GM12892 (cell line): ENCODE results near the gene NIPAL4.

Experiments used
- DNase-seq: peaks from one replicate; pipeline ENCODE4 v3.0.0; 2011; ENCODE audit not compliant: insufficient read length
- FAIRE-seq: peaks from 2 replicates; lab custom pipeline; 2011; peaks lifted over from hg19 to GRCh38; lab: Jason Lieb, UNC
- POLR2A ChIP-seq: IDR thresholded peaks from 2 replicates; pipeline ENCODE4 v1.6.1; 2011; ENCODE audit warnings: low read depth, low read length, control low read depth
- POLR2AphosphoS5 ChIP-seq: IDR thresholded peaks from 2 replicates; pipeline ENCODE4 v1.6.1; 2011; ENCODE audit warnings: low read depth, low read length, control low read depth
- TAF1 ChIP-seq: IDR thresholded peaks from 2 replicates; pipeline ENCODE4 v1.6.1; 2011; ENCODE audit warnings: low read depth, mild to moderate bottlenecking, control low read depth, low read length, borderline replicate concordance

NIPAL4 gene

DNA sequence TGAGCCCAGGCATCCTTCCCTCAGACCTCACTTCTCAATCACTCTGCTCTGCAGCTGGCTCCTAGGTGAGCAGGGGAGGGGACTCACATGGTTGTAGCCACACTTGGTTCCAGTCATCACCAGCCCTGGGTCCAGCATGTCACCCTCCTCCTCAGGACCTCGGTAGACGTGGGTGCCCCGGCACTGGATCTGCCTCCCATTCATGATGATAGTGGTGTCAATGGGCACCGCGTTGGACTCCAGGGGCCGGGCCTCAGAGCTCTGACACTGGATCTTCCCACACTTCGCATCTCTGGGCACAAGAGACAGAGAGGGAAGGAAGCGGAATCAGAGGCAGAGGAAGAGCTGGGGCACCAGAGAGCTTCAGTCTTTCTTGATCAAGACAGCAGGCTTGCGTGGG, 32.9 kb downstream of the NIPAL4 start:
- DNase-seq (no peak), FAIRE-seq (no peak)
- TF ChIP-seq POLR2AphosphoS5: no peak
- no peak for TF ChIP-seq POLR2A
- no peak for TF ChIP-seq TAF1

DNA sequence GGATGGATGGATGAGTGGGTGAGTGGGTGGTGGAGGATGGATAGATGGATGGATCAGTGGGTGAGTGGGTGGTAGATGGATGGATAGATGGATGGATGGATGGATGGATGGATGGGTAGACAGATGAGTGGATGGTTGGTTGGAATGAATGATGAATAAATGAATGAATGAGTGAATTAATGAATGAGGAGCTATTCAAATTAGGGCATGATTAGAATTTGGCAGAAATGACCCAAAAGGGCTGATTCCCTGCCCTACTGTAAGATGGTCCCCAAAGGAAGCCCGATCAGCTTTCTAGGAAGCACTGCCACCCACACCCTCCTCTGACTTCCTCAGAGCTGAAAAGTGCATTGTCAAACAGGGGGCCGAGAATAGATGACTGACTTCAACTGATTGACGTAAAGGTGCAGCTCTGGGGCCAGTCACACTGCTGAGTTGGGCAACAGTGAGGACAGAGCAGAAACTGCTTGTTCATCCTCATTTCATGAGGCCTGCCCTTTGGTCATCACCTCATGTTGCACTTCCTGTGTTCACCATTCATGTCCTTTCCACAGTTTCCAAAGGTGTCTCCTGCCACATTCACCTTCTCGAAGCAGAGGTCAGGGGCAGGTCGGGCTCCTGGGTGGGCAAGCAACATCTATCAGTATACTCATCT, 34.3 kb downstream of the NIPAL4 start:
- no peak for DNase-seq
- FAIRE-seq: peak; percentile 30
- TF ChIP-seq POLR2AphosphoS5 (no peak), POLR2A (no peak), TAF1 (no peak)

- DNase-seq: no peak
- no peak for FAIRE-seq
- TF ChIP-seq POLR2AphosphoS5 (no peak), TAF1 (no peak), POLR2A (no peak)
Observed at GRCh38 chr5:157496864-157497263, 36.9 kb downstream of the NIPAL4 start.

GRCh38 chr5:157497875-157498611, 38.0 kb downstream of the NIPAL4 start:
- DNase-seq (no peak), FAIRE-seq (no peak)
- TF ChIP-seq POLR2AphosphoS5 (no peak), POLR2A (no peak), TAF1 (no peak)

- no peak for TF ChIP-seq POLR2A
- no peak for TF ChIP-seq POLR2AphosphoS5
- no peak for TF ChIP-seq TAF1
- peak; percentile 35 for DNase-seq
- FAIRE-seq: peak; percentile 97
Observed at GRCh38 chr5:157502143-157502647, 42.2 kb downstream of the NIPAL4 start.

- FAIRE-seq (no peak), DNase-seq (no peak)
- no peak for TF ChIP-seq TAF1
- no peak for TF ChIP-seq POLR2AphosphoS5
- no peak for TF ChIP-seq POLR2A
Observed at GRCh38 chr5:157504053-157504452, 44.0 kb downstream of the NIPAL4 start.

DNA sequence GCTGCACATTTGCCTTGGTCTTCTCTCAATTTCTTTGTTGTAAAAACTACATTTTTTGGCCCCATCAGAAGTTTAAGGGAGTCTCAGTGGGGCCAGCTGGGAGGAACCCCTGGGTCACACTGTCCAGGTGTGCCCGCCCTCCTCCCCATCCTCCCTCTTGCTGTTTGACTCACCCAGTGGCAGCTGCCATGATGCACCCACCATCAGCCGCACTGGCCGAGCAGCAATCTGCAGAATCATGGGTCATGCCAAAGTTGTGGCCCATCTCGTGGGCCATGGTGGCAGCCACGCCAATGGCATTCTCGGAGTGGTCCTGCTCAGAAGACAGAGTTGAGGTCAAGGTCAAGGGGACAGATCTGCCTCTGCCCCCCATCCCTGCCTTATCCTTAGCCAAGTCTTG, 45.5 kb downstream of the NIPAL4 start:
- no peak for FAIRE-seq
- TF ChIP-seq POLR2AphosphoS5 (no peak), POLR2A (no peak), TAF1 (no peak)
- no peak for DNase-seq

DNA sequence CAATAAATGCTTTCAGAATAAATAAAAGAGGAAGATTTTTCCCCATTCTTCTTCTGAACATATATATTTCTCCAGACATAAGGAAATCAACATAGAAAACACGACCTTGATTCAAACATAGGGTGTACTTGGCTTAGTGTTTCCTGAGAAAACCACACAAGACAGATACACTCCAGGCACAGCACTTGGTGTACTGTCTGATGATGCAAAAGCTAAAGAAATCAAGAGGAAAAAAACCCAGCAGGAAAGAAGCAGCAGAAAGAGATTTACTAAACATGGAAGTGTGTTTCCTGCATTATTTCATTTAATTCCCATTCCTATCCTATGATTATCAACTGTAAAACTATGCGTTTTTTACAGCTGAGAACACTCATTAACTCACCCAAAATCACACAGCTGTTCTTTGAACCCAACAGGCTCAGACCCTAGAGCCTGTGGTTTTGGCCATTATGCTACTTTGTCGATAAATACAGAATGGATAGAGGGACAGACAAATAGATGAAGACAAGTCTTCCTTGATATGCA, 46.1 kb downstream of the NIPAL4 start:
- DNase-seq (no peak), FAIRE-seq (no peak)

GRCh38 chr5:157506981-157507780, 47.2 kb downstream of the NIPAL4 start:
- TF ChIP-seq TAF1 (no peak), POLR2AphosphoS5 (no peak), POLR2A (no peak)
- no peak for DNase-seq
- FAIRE-seq: no peak

More for the DNA sequence above, 46.1 kb downstream of the NIPAL4 start:
- no peak for TF ChIP-seq TAF1
- no peak for TF ChIP-seq POLR2AphosphoS5
- TF ChIP-seq POLR2A: no peak

DNA sequence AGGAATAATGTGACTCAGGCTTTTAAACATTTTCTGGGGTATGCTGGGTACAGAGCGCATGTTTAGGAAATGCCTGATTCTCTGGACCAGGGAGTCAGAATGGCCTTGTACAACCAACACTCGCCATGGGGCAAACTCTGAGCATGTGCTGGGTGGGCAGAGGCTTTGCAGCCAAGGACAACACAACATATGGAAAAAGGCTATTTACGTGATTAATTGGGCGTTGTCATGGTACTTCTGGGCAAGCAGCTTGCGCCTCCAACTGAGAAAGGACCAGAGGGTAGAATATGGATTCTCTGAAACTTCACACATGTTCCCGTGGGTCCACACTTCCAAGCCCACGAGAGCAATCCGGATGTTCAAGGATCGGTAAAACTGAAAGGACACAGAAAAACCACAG, 49.1 kb downstream of the NIPAL4 start:
- TF ChIP-seq POLR2A: no peak
- no peak for TF ChIP-seq TAF1
- no peak for TF ChIP-seq POLR2AphosphoS5
- DNase-seq (no peak), FAIRE-seq (no peak)

DNA sequence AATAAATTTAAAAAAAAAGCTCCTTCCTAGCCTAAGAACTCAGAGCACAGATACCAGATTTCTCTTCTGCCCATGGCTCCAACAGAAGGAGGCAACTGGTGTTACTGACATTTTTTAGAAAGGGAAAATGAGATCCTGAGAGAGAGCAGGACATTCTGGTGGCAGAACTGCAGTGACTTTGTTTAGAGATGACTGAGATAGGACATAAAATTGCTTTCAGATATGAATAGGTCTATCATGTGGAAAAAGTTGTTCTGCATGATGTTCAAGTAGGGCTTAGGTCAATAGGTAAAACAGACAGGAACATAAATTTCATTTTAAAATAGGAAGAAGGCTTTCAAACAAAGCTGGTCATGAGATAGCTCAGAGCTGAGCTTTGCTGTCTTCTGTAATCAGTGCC, 49.6 kb downstream of the NIPAL4 start:
- TF ChIP-seq POLR2AphosphoS5: no peak
- TF ChIP-seq POLR2A: no peak
- TF ChIP-seq TAF1: no peak
- FAIRE-seq: no peak
- no peak for DNase-seq

- DNase-seq (no peak), FAIRE-seq (no peak)
- TF ChIP-seq POLR2A (no peak), POLR2AphosphoS5 (no peak)
Observed at GRCh38 chr5:157510682-157511081, 50.7 kb downstream of the NIPAL4 start.
